Activated CD4-positive, alpha-beta memory T cell treated with anti-CD3 and anti-CD28 coated beads, Interleukin-2, amount 10 ng/mL, durations not matched to agents 7 days and 5 days (primary cell): Measurements from ENCODE around the gene ANKUB1. TPM values are rescaled to one million over a fixed set of nuclear protein-coding genes. Genes with fewer than 3 reads are reported as not detected.
"Not testable (repeated sequence)": the region's sequence is repeated elsewhere in the genome, so short reads cannot be mapped to it uniquely, and the experiment has no call there.

ENCODE experiments used
- CTCF ChIA-PET: fragments of 350-600 bp; sonication (Branson Sonifier 250); formaldehyde crosslinking; loops from one replicate; lab custom pipeline; 2021; ENCODE audit warnings: antibody characterized with exemption, inconsistent platforms; lab: Charles Lee
- POLR2A ChIA-PET: fragments of 350-600 bp; sonication (Branson Sonifier 250); formaldehyde crosslinking; loops from one replicate; lab custom pipeline; 2021; ENCODE audit warnings: antibody characterized with exemption; lab: Charles Lee
- DNase-seq: peaks from one replicate; pipeline ENCODE4 v3.0.0-alpha.2; 2020
- H3K27ac Mint-ChIP-seq: one replicate; pipeline ENCODE4 v1.8.0; 2021; ENCODE audit warnings: mild to moderate bottlenecking, mixed read lengths
- H3K27me3 Mint-ChIP-seq: one replicate; pipeline ENCODE4 v1.8.0; 2021; ENCODE audit warnings: mixed read lengths
- H3K36me3 Mint-ChIP-seq: one replicate; pipeline ENCODE4 v1.8.0; 2021; ENCODE audit warnings: low read depth, mixed read lengths
- H3K4me1 Mint-ChIP-seq: one replicate; pipeline ENCODE4 v1.8.0; 2021; ENCODE audit warnings: mixed read lengths
- H3K4me3 Mint-ChIP-seq: one replicate; pipeline ENCODE4 v1.8.0; 2021; ENCODE audit warnings: mild to moderate bottlenecking, mixed read lengths
- H3K9me3 Mint-ChIP-seq: one replicate; pipeline ENCODE4 v1.8.0; 2021; ENCODE audit warnings: mixed read lengths
- total RNA-seq, 2 experiments: library from RNA; stranded (reverse); gene quantifications; one replicate each; pipeline ENCODE4 v1.2.3, GENCODE V29; 2021

Gene ANKUB1
- total RNA-seq, result not detected

GRCh38 chr3:149792452-149793270 is at the start of gene ANKUB1:
Gene ANKUB1, minus strand, starts transcription at chr3:149792554. Its CDS starts 188 bp downstream, at chr3:149792366.
- Mint-ChIP-seq H3K4me1 (no peaks in the 10 kb centered on the region), H3K27ac (no peak within 1 kb of the TSS), H3K9me3 (no peaks in the 10 kb centered on the region), H3K27me3 (peaks cover 25% of the 10 kb centered on the region), H3K36me3 (no peaks in the 10 kb centered on the region), H3K4me3 (no peak within 1 kb of the TSS)
- no peak for DNase-seq
- POLR2A ChIA-PET, result no interaction called here
- CTCF ChIA-PET, result no interaction called here

GRCh38 chr3:149839896-149840295 is 47.5 kb upstream of the ANKUB1 start:
- Mint-ChIP-seq H3K9me3 (peaks cover 28% of the 10 kb centered on the region), H3K4me3 (no peak overlapping the region), H3K36me3 (peaks cover 38% of the 10 kb centered on the region), H3K4me1 (peaks cover 11% of the 10 kb centered on the region), H3K27me3 (no peaks in the 10 kb centered on the region), H3K27ac (no peak overlapping the region)
- POLR2A ChIA-PET, result interaction anchor here (0.9 kb wide), 1 partner anchor 26 kb away, joined by 3 read pairs; the partner anchor contains the start of gene RNF13
- CTCF ChIA-PET, result no interaction called here
- no peak for DNase-seq

- H3K9me3 Mint-ChIP-seq, result peaks cover 32% of the 10 kb centered on the region
- H3K27ac Mint-ChIP-seq, H3K4me3 Mint-ChIP-seq, DNase-seq, H3K27me3 Mint-ChIP-seq, CTCF ChIA-PET, POLR2A ChIA-PET: not testable (repeated sequence)
- H3K36me3 Mint-ChIP-seq, result peaks cover 42% of the 10 kb centered on the region
- peaks cover 11% of the 10 kb centered on the region for H3K4me1 Mint-ChIP-seq
Observed at GRCh38 chr3:149839469-149839868, 47.1 kb upstream of the ANKUB1 start.

GRCh38 chr3:149838491-149838890 is 46.1 kb upstream of the ANKUB1 start:
- H3K36me3 Mint-ChIP-seq, result peaks cover 44% of the 10 kb centered on the region
- POLR2A ChIA-PET, result not testable (repeated sequence)

GRCh38 chr3:149833241-149833640 is 40.9 kb upstream of the ANKUB1 start:
- H3K27ac Mint-ChIP-seq, result no peak overlapping the region
- H3K27me3 Mint-ChIP-seq, result no peaks in the 10 kb centered on the region
- POLR2A ChIA-PET, result no interaction called here
- peaks cover 54% of the 10 kb centered on the region for H3K36me3 Mint-ChIP-seq
- CTCF ChIA-PET, result no interaction called here
- no peaks in the 10 kb centered on the region for H3K4me1 Mint-ChIP-seq
- H3K4me3 Mint-ChIP-seq, result no peak overlapping the region
- DNase-seq, result no peak
- H3K9me3 Mint-ChIP-seq, result peaks cover 59% of the 10 kb centered on the region

More at GRCh38 chr3:149838491-149838890, 46.1 kb upstream of the ANKUB1 start:
- DNase-seq, CTCF ChIA-PET, H3K4me3 Mint-ChIP-seq, H3K27me3 Mint-ChIP-seq, H3K27ac Mint-ChIP-seq: not testable (repeated sequence)
- H3K4me1 Mint-ChIP-seq, result peaks cover 11% of the 10 kb centered on the region
- peaks cover 39% of the 10 kb centered on the region for H3K9me3 Mint-ChIP-seq

GRCh38 chr3:149832086-149832485 is 39.7 kb upstream of the ANKUB1 start:
- Mint-ChIP-seq H3K27ac (no peak overlapping the region), H3K36me3 (peaks cover 43% of the 10 kb centered on the region), H3K9me3 (peaks cover 49% of the 10 kb centered on the region), H3K4me3 (no peak overlapping the region), H3K4me1 (no peaks in the 10 kb centered on the region), H3K27me3 (no peaks in the 10 kb centered on the region)
- CTCF ChIA-PET, result no interaction called here
- POLR2A ChIA-PET, result no interaction called here
- DNase-seq, result no peak

- ChIA-PET CTCF (no interaction called here), POLR2A (no interaction called here)
- H3K27ac Mint-ChIP-seq, result no peak overlapping the region
- H3K36me3 Mint-ChIP-seq, result peaks cover 39% of the 10 kb centered on the region
- DNase-seq, result no peak
- no peak overlapping the region for H3K4me3 Mint-ChIP-seq
- H3K27me3 Mint-ChIP-seq, result no peaks in the 10 kb centered on the region
- H3K9me3 Mint-ChIP-seq, result peaks cover 46% of the 10 kb centered on the region
- H3K4me1 Mint-ChIP-seq, result no peaks in the 10 kb centered on the region
Observed at GRCh38 chr3:149831321-149831720, 39.0 kb upstream of the ANKUB1 start.

GRCh38 chr3:149830902-149831301 is 38.5 kb upstream of the ANKUB1 start:
- H3K4me3 Mint-ChIP-seq, result no peak overlapping the region
- ChIA-PET POLR2A (no interaction called here), CTCF (no interaction called here)
- H3K4me1 Mint-ChIP-seq, result no peaks in the 10 kb centered on the region
- peaks cover 46% of the 10 kb centered on the region for H3K9me3 Mint-ChIP-seq
- DNase-seq, result no peak
- H3K36me3 Mint-ChIP-seq, result peaks cover 41% of the 10 kb centered on the region
- H3K27ac Mint-ChIP-seq, result no peak overlapping the region
- no peaks in the 10 kb centered on the region for H3K27me3 Mint-ChIP-seq

- H3K4me1 Mint-ChIP-seq, DNase-seq, H3K4me3 Mint-ChIP-seq, H3K27ac Mint-ChIP-seq, H3K27me3 Mint-ChIP-seq, POLR2A ChIA-PET, CTCF ChIA-PET: not testable (repeated sequence)
- H3K9me3 Mint-ChIP-seq, result peaks cover 37% of the 10 kb centered on the region
- peaks cover 43% of the 10 kb centered on the region for H3K36me3 Mint-ChIP-seq
Observed at GRCh38 chr3:149829631-149830030, 37.3 kb upstream of the ANKUB1 start.

- H3K4me1 Mint-ChIP-seq, result peaks cover 2% of the 10 kb centered on the region
- no peak overlapping the region for H3K27ac Mint-ChIP-seq
- H3K4me3 Mint-ChIP-seq, result no peak overlapping the region
- no peaks in the 10 kb centered on the region for H3K27me3 Mint-ChIP-seq
- peaks cover 27% of the 10 kb centered on the region for H3K9me3 Mint-ChIP-seq
- POLR2A ChIA-PET, result no interaction called here
- peaks cover 40% of the 10 kb centered on the region for H3K36me3 Mint-ChIP-seq
- CTCF ChIA-PET, result no interaction called here
- no peak for DNase-seq
Observed at GRCh38 chr3:149828390-149828789, 36.0 kb upstream of the ANKUB1 start.

GRCh38 chr3:149826636-149827035 is 34.3 kb upstream of the ANKUB1 start:
- H3K4me3 Mint-ChIP-seq, result no peak overlapping the region
- H3K27me3 Mint-ChIP-seq, result no peaks in the 10 kb centered on the region
- peaks cover 37% of the 10 kb centered on the region for H3K36me3 Mint-ChIP-seq
- no peak for DNase-seq
- peaks cover 2% of the 10 kb centered on the region for H3K4me1 Mint-ChIP-seq
- H3K9me3 Mint-ChIP-seq, result peaks cover 17% of the 10 kb centered on the region
- POLR2A ChIA-PET, result no interaction called here
- CTCF ChIA-PET, result interaction anchor here (1.3 kb wide), 1 partner anchor 19 kb away, joined by 4 read pairs; no protein-coding TSS in a partner anchor
- H3K27ac Mint-ChIP-seq, result no peak overlapping the region

GRCh38 chr3:149820183-149820582 is 27.8 kb upstream of the ANKUB1 start:
- H3K9me3 Mint-ChIP-seq, result peaks cover 11% of the 10 kb centered on the region
- peaks cover 43% of the 10 kb centered on the region for H3K4me1 Mint-ChIP-seq
- POLR2A ChIA-PET, result no interaction called here
- CTCF ChIA-PET, result interaction anchor here (2.8 kb wide), 1 partner anchor 11 kb away, joined by 17 read pairs; no protein-coding TSS in a partner anchor
- H3K4me3 Mint-ChIP-seq, result no peak overlapping the region
- H3K36me3 Mint-ChIP-seq, result peaks cover 39% of the 10 kb centered on the region
- no peak for DNase-seq
- H3K27ac Mint-ChIP-seq, result no peak overlapping the region
- H3K27me3 Mint-ChIP-seq, result no peaks in the 10 kb centered on the region

GRCh38 chr3:149819432-149819831 is 27.1 kb upstream of the ANKUB1 start:
- Mint-ChIP-seq H3K36me3 (peaks cover 40% of the 10 kb centered on the region), H3K9me3 (peaks cover 11% of the 10 kb centered on the region), H3K4me3 (no peak overlapping the region), H3K27ac (no peak overlapping the region), H3K27me3 (no peaks in the 10 kb centered on the region), H3K4me1 (peaks cover 50% of the 10 kb centered on the region)
- POLR2A ChIA-PET, result no interaction called here
- DNase-seq, result no peak
- CTCF ChIA-PET, result interaction anchor here (2.8 kb wide), 1 partner anchor 11 kb away, joined by 17 read pairs; no protein-coding TSS in a partner anchor
